GM11168 (cell line): ENCODE results near the gene ZNHIT2.

Experiments used
- in situ Hi-C: fragments of 300-500 bp; cut with MboI; formaldehyde crosslinking; loops from one replicate; pipeline ENCODE4 v1.12.0; 2022; ENCODE audit warnings: low sequenced_read_pairs; ENCODE audit not compliant: unreplicated experiment

The ZNHIT2 gene

DNA sequence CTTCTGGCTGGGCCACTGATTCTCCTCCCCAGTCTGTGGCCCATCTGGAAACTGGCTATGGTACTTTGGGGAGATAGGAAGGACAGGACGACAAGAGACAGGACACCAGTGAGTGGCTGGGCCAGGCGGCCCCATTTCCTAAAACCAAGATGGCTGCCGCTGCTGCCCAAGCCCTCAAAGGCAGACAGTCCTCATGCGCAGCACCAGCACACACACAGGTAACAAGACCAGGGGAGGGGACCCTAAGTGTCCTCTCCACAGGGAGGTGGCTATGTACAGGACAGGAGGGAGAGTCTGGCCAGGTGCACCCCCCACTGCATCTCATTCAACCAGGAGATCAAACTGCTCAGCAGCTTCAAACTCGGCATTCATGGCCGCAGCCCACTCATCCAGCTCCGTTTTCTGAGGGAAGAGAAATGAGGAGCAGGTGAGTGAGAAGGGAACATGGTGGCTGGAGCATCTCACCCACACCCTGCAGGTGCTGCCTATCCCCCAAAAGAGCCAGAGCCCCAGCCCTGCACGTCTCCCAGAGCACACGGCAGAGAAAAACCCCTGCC lies 38.6 kb downstream of the ZNHIT2 start:
- in situ Hi-C loops: no loop called here

GRCh38 chr11:65078151-65078550 lies 39.4 kb downstream of the ZNHIT2 start:
- in situ Hi-C loops: no loop called here

- in situ Hi-C loops: no loop called here
These were observed 40.0 kb downstream of the ZNHIT2 start for GRCh38 chr11:65077451-65077850.

DNA sequence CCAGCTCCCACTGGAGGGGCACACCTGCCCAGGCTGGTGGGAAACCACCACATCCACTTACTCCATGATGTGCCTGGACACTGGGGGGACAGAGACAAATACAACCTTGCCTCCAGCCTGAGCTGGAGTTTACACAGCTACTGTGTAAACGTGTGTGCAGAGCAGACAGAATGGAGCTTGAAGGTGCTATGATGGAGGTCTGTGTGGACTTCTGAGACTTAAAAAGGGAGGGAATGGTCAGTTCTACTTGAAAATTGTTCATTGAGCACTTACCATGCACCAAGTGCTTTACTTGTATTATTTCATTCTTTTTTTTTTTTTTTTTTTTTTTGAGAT lies 44.9 kb downstream of the ZNHIT2 start:
- in situ Hi-C loops: no loop called here

DNA sequence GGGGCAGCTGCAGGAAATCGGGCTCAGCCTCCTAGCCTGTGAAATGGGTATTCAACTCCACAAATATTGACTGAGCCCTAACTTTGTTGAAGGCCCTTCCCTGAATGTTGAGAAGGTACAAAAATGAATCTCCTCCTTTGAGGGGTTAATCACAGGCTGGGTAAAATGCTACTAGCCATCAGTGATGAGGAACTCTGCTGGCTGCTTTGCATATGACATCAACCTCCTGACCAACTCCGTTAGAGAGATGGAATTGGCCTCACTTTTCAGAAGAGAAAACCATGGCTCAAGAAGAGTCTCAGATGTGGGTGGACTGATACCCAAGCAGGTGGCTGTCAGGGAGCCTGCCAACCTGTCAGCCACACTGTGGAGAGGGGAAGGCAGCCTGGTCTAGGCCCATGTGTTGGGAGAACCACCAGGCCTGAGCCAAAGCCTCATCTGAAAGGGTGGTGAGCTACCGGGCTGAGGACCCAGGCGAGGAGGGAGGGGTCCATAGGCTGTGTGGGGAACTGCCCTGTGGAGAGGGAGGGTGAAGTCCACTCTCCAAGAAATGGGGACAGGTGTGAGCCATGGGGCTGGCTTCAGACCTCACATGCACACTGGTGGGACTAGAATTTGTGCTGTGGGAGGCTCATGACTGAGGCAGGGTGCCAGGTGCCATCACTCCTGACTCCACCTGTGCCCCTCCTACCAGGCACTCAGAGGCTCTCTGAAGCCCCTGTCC lies 45.4 kb downstream of the ZNHIT2 start:
- in situ Hi-C loops: no loop called here

- in situ Hi-C loops: no loop called here
These were observed 48.3 kb downstream of the ZNHIT2 start for GRCh38 chr11:65069217-65069616.

DNA sequence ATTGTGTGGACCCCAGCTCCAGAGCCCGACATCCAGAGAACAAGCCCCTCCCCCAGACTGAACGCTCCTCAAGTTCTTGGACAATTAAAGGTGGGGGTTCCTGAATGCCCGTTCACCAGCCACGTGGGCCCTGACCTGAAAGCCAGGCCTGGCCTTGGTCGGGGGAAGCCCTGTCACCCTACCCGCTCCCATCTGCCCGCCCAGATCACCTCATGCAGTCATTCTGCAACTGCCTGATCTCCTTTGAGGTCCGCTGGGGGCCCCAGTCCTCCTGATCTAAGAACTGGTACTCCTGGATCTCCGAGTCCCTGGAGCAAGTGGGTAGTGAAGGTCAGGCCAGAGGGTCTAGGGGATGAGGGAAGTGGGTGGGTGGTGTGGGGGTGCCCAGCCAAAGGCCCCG lies 50.1 kb downstream of the ZNHIT2 start:
- in situ Hi-C loops: no loop called here

DNA sequence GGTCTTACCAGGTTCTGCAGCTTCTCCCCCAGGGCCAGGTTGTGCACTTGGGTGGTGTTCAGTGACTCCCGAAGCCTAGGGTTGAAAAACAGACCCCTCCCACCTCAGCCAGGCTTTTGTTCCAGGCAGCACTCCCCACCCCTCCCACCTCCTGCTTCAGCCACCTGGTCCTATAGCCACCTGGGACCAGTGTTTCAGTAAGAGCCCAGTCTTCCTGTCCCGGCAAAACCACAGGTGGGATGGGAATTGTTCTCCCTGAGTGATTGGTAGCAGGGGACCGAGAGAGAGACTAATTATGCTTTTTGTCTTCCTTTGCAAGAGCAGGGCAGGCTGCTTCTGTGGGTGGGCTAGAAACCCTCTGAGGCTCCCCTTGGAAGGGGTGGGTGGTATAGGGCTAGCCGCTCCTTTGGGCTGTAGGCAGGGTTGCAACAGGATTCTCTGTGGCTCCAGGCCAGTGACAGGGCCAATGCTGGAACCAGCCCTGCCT lies 50.7 kb downstream of the ZNHIT2 start:
- in situ Hi-C loops: no loop called here
